ENCODE results near the gene OPA3.

Gene OPA3

DNA sequence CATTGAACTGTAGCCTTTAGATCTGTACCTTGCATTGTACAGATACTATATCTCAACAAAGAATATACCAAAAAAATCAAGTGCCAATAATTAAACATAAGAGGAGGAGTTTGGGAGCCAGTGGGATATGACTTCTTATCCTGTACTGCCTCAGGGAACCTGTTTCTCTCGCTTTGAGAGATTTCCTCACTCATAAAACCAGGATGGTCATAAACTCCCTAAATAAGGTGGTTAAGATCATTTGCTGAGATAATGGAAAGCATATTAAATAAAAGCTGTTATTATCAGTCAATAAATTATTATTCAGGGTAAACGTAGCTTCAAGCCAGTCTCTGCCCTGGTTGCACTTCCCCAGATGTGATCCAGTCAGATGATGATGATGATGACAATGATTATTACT, 17.0 kb downstream of the OPA3 start:
- no peak for DNase-seq (ENCODE audit: low read depth in 2 of 2, low spot score in 1 of 2)

DNA sequence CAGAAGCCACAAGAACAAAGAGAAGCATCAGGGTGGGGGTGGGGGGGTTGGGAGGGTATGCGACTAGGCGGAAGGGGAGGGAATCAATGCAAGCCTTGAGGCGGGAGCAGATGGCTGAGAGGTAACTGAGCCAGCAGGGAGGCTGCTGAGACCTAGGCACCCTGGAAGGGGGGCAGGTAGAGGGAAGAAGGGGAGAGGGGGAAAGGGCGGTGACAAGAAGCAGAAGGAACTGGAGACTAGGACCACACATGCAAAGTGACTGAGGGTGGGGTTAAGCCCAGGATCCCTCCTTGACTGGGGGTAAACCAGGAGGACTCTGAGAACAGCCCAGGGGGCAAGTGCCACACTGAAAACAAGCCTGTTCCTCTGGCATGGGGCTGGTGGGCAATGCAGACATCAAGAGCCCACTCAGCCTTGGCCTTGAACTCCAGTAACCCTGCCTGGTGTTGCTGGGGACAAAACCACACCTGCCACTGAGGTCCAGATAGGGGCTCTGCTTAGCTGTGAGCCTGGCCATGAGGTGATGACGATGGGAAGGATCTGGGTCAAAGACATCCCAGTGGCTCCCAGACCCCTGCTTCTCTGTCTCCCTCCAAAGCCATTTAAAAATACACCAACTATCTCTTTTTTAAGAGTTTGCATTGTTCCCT, 20.3 kb downstream of the OPA3 start:
- no peak for DNase-seq (ENCODE audit: low read depth in 2 of 2, low spot score in 1 of 2)

DNA sequence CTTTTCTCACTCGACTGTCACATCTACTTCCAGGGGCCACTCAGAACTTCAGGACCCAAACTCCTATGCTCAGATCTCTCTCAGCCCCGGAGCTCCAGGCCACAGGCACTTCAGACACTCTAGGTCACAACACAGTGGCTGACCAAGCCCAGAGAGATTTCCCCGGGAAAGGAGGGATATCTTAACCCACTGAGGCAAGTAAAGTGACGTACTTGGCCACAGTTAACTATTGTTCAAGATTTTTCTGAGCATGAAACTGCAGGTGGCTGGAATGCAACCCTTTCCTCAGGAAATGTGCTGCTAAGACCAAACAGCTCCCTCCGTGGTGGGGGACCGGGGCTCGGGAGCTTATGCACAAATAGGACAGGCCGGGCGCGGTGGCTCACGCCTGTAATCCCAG, 23.9 kb downstream of the OPA3 start:
- DNase-seq (ENCODE audit: low read depth in 2 of 2, low spot score in 1 of 2): no peak

DNA sequence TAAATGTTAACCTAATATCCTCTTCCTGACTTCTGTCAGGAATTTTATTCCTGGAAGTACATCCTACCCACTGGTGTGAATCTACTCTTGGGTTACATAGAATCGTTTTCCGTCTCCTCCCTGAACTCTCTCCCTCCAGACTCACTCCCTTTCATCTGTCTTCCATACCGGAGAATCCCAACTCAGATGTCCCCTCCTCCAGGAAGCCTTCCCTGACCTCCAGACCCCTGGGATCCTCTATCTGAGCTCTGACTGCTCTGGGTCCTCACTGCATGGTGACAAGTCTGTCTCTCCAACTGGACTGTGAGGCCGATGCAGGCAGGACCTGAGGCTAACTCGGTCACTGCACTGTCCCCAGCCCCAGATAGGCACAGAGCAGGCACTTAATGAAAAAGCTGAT, 24.6 kb downstream of the OPA3 start:
- DNase-seq (ENCODE audit: low read depth in 2 of 2, low spot score in 1 of 2): no peak

DNA sequence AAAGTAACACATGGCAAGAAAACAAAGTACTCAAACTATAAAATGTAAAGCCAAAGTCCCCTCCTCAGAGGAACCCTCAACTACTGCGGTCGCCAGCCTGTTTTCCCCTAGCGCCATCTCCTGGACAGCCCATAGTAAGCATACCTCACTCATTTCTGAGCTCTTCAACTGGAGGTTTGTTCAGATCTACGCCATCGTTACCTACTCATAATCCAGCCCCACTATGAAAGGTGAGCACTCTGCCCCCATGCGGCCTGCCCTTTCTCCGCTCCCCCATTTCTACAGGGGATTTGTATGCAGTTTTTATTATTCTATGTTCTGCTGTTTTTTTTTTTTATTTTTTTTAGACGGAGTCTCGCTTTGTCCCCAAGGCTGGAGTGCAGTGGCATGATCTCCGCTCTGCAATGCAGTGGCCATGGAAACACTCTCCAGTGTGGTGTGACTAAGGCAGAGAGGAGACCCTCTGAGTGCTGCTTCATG, 26.2 kb downstream of the OPA3 start:
- peak; percentile 8 to 50 for DNase-seq (ENCODE audit: low read depth in 2 of 2, low spot score in 1 of 2)

DNA sequence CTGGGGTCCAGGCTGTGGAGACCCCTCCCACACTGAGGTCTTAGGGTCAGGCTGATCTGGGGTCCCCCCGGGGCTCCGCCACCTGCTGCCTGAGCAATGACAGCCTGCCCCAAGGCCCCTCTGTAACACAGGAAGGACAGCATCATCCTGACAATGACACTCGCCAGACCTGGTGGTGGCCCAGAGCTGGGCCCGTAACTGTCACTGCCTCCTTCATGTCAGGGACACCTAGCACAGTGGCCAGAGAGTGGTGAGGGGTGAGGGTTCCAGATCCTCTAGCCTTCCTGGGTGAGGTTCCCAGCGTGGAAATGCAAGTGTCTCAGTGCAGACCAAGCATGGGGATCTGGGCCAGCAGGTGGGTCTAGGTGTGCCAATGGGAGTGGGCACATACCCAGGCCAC, 27.8 kb downstream of the OPA3 start:
- DNase-seq (ENCODE audit: low read depth in 2 of 2, low spot score in 1 of 2): no peak

DNA sequence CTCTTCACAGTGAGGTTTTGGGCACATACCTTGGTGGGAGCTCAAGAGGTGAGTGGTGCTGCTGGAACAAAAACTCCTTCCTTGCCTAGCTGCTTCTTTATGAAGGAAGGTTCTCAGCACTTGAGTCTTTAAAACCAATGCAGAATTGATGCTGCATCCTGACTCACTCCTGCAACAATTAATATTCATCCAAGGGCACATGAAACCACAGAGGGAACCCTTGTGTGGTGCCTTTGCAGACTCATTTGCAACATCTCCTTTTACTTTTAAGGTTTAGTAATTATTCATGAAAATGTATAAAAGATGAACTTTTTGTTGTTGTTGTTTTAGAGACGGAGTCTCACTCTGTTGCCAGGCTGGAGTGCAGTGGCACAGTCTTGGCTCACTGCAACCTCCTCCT, 30.1 kb downstream of the OPA3 start:
- DNase-seq (ENCODE audit: low read depth in 2 of 2, low spot score in 1 of 2): no peak

DNA sequence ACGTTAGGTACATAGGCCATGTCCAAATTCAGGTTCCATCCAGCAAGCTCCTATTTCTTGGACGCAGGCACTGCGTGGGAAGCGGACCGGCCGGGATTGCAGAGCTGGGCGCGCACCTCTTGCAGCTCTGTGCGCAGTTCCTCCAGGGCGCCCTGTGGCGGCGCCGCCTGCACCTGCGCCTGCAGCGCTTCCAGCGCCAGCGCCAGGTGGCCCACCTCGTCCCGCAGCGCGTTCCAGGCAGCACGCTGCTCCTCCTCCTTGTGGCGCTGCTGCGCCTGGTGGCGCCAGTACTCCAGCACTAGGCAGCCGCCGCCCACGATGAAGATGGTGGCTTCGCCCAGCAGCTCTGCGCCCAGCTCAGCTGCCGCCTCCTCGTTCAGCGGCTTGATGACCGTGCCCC, 31.1 kb downstream of the OPA3 start:
- no peak for DNase-seq (ENCODE audit: low read depth in 2 of 2, low spot score in 1 of 2)

DNA sequence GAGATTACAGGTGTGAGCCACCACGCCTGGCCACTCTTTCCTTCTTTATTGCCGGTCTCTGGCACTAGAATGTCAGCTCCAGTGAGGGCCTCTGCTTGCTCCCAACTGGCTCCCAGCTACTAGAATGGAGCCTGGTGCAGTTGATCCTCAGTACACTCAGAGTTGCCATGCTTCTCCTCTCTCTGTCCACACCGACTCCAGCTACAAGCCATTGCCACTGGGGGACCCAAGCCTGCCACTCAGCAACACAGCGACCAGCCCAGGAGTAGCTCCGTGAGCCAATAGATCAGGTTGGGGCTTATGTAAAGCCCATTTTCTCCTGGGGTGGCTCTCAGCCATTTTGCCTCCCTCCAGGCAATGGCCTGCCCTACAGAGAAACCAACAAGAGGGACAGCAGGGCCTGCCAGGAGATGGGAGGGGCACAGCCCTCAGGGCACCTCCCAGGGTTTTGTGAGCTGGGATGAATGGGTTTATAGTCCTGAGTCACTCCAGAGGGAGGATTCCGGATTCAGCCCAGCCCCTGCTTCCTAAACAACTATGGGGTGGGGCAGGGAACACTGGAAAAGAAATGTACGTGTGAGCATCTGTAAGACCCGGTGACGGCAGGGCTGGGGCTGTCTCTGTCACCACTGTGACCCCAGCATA, 36.5 kb downstream of the OPA3 start:
- DNase-seq (ENCODE audit: low read depth in 2 of 2, low spot score in 1 of 2): no peak

DNA sequence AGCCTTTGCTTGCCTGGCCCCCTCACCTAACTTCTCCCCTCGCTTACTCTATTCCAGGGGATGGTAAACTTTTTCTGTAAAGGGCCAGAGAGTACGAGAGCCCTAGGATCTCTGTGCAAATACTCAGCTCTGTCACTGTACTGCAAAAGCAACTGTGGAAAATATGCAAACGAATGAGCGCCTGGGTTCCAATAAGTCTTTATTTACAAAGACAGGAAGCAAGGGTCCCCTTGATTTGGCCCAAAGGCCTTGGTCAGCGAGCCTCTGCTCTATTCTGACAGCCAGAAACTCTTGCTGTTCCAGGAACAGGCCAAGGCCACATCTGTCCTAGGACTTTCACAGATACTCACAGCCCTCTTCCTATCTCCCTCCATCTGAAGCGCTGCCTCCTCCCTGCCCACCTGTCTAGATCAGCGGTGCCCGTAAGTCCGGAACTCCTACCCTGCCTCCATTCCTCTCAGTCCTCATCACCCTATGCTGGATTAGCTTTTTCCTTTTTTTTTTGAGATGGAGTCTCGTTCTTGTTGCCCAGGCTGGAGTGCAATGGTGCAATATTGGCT, 37.3 kb downstream of the OPA3 start:
- DNase-seq (ENCODE audit: low read depth in 2 of 2, low spot score in 1 of 2): no peak

DNA sequence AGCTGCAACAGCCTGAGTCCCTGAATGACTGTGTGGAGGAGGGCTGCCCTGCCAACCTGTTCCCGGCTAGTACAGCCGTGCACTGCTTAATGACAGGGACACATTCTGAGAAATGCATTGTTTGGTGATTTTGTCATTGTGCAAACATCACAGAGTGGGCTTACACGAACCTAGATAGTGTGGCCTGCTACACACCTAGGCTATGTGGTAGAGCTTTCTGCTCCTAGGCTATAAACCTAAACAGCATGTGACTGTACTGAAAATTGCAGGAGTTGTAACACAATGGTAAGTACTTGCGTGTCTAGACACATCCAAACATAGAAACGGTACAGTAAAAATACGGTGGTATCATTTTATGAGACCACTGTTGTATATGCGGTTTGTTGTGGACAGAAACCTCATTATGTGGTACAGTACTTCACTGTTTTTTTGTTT, 42.4 kb downstream of the OPA3 start:
- DNase-seq (ENCODE audit: low read depth in 2 of 2, low spot score in 1 of 2): no peak

DNA sequence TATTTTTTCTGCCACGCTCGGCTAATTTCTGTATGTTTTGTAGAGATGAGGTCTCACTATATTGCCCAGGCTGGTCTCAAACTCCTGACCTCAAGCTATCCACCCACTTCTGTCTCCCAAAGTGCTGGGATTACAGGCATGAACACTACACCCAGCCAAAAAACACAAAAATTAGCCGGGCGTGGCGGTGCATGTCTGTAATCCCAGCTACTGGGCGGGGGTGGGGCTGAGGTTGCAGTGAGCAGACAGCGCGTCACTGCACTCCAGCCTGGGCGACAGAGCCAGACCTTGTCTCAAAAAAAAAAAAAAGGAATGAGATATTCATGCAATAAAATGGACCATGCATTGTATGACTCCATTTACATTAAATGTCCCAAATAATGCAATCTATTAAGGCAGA, 45.1 kb downstream of the OPA3 start:
- DNase-seq (ENCODE audit: low read depth in 2 of 2, low spot score in 1 of 2): no peak

DNA sequence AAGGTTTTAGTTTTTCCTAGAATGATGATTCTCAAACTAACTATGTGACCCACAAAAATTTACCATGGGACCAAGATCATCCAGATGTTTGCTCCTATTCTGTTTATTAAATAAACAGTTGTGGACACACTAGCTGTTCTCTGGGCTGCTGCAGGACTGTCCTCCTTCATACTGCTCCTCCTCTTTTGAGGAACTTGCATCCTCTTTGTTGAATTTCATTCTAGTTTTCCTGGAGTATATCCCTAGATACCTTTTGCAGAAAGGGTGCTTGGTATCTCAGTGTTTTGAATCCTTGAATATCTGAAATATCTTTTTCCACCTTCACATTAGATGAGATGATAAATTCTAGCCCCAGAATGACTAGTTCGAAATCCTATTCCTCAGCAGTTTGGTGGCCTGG, 53.3 kb downstream of the OPA3 start:
- no peak for DNase-seq (ENCODE audit: low read depth in 2 of 2, low spot score in 1 of 2)

DNA sequence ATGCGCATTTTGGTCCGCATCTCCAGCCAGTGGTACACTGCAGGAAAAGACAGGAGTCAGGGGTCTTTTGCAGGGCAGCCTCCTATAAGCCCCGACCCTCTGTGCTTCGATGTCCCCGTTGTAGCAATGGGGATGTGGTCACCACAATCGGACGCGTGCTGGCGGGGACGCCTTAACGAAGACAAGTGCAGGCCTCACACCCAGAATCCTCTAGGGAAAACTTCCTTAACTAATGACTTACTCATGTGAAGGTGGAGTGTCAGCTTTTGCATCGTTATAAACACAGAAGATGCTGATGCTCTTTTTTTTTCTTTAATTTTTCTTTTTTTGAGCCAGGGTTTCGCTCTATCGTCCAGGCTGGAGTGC, 55.2 kb downstream of the OPA3 start:
- no peak for DNase-seq (ENCODE audit: low read depth in 2 of 2, low spot score in 1 of 2)

DNA sequence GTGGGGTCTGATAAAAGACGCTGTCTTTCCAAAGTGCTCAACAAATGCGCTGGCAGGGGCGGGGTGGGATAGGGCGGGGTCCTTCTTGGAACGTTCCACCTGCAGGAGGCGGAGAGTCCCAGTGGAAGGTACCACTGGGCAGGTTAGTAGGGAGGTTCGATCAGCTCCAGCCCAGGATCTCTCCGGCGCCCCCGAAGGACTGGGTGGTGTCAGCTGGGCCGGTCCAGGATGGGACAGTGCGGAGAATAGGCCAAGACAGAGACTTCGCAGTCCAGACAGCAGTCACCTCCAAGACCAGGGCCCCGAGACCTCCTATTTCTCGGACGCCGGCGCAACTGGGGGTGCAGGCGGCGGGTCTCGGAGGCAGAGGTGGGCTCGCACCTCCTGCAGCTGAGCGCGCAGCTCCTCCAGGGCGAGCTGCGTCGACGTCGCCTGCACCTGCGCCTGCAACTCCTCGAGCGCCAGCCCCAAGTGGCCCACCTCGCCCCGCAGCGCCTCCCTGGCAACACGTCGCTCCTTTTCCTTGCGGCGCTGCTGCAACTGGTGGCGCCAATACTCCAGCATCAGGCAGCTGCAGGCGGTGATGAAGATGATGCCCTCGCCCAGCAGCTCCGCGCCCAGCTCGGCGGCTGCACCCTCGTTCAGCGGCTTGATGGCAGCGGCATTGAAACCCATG, 55.7 kb downstream of the OPA3 start:
- DNase-seq (ENCODE audit: low read depth in 2 of 2, low spot score in 1 of 2): no peak

DNA sequence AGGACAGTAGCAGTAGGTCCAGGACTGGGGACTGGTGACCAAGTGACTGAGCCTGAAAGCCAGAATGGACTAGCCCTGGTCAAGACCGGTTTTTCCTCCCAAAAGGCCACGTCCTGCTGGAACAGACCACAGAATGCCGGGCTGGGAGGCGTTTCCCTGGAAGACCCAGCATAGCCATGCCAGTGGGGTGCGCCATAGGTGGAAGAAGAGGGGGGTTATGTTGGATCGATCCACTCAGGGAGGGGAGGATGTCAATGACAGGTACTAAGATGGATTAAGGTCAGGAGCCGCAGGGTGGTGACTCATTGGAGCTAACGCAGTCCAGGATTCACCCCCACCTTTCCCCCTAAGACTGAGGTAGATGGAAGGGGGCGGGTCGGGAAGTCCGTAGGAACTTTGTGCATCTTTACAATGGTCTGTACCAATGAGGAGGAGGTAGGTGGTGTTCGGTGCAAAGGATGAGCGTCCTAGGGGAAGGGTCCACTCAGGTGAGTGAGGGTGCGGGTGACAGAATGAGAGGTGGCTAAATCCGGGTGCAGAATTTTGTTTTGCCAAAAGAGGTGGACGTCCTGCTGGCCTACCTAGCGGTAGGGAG, 56.4 kb downstream of the OPA3 start:
- no peak for DNase-seq (ENCODE audit: low read depth in 2 of 2, low spot score in 1 of 2)

DNA sequence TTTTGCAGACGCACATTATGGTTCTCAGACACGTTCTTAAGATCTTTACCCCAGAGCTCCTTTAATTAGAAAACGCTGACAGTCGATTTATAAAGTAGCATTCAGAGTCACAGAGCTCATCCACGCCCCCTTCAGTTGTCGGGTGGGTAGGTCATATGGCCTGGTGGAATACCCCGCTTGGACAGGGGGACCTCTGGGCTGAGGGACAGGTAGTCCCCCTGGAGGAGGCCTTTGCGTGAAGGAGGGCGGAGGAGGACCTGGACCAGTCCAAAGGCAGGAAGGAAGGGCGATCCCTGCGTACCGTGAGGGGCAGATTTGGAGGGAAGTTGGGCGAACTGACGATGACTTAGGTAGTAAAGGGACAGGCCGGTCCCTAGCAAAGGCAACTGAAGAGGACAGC, 56.9 kb downstream of the OPA3 start:
- no peak for DNase-seq (ENCODE audit: low read depth in 2 of 2, low spot score in 1 of 2)

DNA sequence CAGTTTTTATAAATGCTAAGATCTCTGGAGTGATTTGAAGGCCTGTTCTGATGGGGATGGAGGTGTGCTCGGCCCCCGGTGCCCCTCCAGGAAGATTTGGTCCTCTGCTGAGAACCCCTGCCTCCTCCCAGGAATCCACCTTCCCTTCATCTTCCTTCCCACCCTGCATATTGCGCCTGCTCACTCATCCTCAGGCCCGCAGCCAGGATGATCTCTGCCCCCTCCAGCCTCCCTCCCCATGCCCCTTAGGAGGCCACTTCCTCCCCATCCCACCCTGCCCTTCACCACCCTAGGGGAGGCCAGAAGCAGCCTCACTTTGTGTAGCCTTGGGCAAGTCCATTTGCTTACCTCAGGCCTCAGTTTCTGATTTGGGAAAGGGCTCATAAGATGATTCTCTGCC, 57.6 kb downstream of the OPA3 start:
- no peak for DNase-seq (ENCODE audit: low read depth in 2 of 2, low spot score in 1 of 2)

DNA sequence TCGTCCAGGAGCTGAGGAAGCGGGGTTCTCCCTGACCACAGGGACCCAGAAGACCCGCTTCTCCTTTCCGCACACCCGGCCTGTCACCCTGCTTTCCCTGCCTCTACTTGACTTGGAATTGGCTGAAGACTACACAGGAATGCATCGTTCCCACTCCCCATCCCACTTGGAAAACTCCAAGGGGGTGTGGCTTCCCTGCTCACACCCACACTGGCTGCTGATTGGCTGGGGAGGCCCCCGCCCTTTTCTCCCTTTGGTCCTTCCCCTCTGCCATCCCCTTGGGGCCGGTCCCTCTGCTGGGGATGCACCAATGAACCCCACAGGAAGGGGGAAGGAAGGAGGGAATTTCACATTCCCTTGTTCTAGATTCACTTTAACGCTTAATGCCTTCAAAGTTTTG, 58.5 kb downstream of the OPA3 start:
- DNase-seq (ENCODE audit: low read depth in 2 of 2, low spot score in 1 of 2): no peak

DNA sequence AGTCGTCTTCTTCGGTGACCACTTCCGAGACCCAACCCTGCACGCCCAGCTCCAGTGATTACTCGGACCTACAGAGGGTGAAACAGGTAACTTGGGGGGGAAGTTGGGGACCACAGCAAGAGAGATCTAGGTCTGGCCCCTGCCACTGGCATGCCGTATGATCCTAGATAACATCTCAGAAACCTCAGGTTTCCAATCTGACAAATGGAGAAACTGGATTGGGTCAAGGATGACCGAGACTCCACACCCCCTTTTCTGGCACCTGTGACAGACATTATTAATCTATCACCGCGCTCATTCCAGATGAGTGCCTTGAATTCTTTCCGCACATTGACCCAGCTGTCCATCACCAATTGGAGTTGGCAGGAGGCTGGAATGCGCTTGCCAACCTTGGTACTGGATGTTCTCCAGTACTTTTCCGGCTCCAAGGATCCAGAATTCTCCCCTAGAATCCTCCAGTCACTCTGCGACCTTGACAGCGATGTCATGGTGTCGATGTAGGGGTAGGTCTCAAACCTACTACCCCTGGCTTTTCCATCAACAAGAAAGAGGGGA, 60.0 kb downstream of the OPA3 start:
- DNase-seq (ENCODE audit: low read depth in 2 of 2, low spot score in 1 of 2): no peak

DNA sequence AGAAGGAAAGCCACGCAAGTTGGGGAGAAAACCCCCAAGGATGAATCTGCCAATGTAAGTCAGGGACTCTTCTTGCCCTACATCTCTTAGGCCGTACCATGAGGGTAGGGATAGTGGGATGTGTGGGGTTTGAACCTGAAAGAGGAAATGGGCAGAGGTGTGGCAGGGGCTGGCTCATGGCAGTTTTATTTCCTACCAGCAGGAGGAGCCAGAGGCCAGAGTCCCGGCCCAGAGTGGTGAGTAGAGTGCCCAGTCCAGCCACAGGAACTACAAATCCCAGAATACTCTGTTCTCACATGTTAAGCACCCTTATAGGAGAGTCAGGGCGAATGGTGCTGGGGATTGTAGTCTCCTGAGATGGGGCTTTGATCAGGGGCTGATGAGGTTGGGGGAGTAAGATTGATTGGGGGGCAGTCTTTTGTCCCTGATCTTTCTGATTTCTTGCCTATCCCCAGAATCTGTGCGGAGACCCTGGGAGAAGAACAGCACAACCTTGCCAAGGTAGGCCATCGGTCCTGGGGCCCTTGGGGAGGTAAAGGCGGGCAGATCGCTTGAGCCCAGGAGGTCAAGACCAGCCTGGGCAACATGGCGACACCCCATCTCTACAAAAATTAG, 60.9 kb downstream of the OPA3 start:
- peak in 1 of 2 donors; percentile 44 for DNase-seq (ENCODE audit: low read depth in 2 of 2, low spot score in 1 of 2)
